GM18499 (cell line): ENCODE data around the gene PTPRB.
"Not testable (repeated sequence)": the region's sequence is repeated elsewhere in the genome, so short reads cannot be mapped to it uniquely, and the experiment has no call there.

Experiments
- ATAC-seq: cut with Tn5 transposase; IDR thresholded peaks from one replicate; pipeline ENCODE4 v1.9.1; 2021; ENCODE audit warnings: moderate number of reproducible peaks; ENCODE audit not compliant: insufficient read depth, unreplicated experiment

PTPRB gene

DNA sequence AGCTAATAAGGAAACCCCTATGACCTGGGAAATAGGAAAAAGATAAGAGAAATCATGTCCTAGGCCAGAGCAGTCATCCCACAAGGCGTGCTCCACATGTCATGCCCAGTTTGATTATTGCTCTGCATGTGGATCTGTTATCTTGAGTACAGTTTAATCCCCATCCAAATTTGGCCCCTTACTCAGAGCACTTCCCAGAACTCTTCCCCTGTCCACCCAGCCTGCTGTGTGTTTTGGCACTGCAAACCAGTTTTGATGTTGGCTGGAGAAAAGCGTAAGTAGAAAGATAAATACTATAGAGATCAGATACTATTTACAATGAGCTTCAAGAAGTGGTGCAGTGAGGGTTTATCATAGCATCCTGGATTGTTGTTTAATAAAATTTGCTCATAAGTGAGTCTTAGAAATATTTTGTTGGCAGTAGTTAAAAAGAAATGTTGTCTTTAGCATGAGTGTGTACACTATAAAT, 83.8 kb downstream of the PTPRB start:
- no peak for ATAC-seq

DNA sequence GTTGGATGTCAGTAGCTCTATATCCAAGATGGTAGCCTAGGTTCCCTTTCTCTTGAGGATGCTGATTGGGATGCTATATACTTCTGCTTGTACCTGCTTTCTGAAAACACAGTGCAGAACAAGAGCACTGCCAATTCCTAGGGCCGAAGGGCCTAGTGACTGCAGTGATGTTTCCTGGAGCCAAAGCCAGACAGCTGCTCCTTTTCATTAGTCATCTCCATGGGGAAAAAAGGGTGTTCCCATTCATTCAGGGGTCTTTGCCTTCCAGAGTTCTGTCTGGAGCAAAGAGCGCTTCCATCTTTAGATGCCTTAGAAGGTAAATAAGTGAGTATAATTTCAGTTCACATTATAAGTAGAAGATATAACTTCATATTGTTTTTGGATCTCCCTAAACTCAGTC, 85.5 kb downstream of the PTPRB start:
- ATAC-seq, result no peak

DNA sequence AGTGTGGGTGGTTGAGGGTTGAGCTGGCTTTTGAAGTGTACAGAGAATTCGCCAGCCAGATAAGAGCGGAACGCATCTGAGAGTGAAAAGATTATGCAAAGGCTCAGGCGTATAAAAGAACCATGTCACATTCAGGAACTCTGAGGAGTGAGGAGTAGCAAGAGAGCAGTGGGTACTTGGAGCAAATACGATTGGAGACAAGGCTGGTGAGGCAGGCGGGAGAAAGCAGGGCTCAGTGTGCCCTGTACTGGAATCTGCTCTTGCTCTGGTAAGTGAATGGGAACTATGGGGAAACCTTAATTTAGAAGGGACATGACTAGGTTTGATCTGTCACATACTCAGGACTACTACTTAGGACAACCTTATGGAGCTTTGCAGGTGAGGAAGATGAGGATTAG, 87.0 kb downstream of the PTPRB start:
- no peak for ATAC-seq

DNA sequence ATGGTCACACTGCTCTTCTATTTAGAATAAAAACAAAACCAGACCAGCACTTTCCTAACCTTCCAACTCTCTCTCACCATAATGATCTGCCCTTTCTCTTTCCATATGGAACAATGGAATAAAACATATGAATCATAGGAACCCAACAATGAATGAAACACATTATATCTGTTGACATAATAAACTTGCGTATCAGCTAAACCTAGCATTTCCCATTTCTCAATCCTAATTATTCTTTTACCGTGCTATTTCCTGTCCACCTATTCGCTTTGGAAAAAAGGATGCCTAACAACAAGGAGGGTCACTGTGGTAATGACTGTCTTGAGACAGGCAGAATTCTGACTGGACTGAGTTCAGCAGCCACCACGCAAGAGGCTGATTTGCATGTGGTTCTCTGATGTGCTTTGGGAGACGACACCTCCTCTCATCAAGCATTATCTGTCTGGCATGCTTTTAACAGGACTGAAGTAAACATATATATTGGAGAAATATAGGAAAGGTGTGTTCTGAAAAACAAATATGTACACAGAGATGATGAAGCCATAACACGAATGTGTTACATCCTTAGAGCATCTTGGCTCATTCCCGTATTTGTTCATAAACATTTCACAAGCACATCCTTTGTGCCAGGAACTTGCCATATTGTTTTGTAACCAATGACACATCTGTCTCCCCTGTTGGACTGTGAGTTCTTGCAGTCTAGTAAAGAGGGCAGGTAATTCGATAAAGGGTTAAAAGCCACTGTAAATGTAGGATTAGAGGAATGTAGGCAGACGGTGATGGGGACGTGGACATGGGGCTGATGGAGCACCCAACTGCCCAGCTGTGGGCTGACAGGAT, 87.7 kb downstream of the PTPRB start:
- no peak for ATAC-seq

DNA sequence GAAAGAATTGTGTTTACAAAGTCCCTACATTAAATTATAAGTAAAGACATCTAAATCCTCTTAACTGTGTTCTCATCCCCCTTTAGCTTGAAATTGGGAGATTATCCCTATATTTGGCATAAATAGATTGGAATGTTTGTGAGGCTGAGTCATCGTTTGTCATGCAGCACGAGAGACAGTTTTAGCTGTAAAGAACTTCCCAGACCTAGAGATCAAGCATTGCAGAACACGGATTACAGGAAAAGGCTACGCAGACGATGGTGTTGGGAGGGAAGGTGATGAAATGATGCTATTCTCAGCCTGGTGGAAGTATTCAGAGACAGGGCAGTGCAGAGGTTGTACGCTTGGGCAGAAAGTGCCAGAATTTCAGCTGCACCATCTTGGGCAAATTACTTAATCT, 93.8 kb downstream of the PTPRB start:
- no peak for ATAC-seq

DNA sequence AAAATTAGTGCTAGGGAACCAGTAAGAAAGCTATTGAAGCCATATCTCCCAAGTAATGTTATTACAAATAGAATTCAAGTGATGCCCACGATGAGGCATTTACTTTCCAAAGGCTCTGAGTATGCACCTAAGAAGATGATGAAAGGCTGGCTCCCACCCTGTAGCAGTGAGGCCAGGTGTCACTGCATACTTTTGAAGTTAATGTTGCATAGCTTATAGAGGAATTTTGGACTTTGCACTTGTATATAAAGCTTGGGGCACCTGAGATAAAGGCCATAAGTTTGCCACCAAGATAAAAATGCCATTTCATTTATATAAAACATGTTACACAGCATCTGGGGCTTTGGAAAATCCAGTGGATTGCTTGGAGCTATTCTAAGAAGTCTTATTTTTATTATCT, 96.2 kb downstream of the PTPRB start:
- ATAC-seq, result no peak

DNA sequence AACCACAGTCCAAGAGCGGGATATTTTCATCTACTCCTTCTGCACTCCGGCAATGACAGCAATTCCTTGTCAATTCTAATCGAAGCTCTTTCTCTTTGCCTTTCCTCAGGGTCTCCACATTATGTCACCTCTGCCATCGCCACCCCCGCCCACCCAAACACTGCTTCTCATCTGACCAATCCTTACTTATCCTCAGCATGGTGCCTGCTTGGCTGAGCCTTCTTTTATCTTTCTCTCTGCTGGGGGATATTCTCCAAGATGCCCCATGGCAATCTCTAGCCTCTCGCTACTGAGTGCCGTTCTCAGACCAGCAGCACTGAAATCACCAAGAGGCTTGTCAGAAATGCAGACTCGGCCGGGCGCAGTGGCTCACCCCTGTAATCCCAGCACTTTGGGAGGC, 100.6 kb downstream of the PTPRB start:
- ATAC-seq, result no peak

DNA sequence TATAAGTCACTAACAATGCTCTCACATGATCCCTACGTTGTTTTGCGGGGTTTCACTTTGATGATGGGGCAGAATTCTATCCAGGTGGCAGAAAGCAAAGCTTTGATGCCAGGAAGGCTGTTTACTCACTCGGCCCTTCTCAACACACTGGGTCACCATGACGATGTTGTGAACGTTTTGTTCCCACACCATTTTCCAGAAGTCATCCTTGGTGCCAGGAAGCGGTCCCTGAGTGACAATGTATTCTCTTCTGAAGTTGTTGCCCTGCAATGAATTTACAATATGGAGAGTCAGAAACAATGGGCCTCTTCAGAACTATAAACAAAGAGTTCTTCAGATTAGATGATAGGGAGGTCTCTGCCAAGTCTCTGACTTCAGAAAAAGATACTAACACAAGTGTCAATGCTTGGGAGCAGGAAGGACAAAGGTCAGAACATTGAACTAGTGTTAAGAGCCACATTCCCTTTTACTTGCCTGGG, 101.3 kb downstream of the PTPRB start:
- no peak for ATAC-seq

DNA sequence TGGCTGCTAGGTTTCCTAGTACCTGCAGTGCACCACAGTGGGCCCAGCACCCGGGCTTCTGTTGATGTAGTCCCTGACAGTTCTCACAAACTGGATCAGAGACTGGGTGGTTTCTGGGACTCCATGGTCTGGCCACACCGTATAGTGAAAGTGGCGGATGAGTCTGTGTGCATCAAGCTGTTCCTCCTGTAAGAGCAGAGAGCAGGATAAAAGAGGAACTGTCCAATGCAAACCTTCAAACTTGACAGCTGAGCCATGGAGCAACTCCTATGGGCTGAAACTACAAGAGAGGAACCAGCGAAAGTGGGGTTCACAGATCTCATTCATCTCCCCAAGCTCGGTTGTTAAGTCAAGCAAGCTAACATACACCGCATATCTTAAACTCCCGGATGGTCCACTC, 102.8 kb downstream of the PTPRB start:
- no peak for ATAC-seq

DNA sequence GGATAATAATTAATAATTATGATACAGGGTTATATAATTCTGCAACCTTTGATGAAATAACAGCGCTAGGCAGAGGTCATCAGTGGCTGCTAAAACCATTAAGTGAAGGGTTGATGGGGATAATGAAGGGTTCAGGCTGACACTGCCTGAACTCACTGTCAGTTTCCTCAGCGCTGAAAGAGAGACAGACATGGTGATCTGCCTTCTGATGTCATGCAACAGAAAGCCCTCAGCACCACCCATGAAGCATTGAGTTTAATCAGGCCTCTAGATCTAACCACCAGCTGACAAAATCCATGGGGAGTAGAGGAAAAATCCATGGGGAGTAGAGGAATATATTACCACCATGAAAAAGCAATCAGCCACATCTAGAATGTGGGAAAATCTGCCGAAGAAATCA, 107.6 kb downstream of the PTPRB start:
- ATAC-seq, result no peak

DNA sequence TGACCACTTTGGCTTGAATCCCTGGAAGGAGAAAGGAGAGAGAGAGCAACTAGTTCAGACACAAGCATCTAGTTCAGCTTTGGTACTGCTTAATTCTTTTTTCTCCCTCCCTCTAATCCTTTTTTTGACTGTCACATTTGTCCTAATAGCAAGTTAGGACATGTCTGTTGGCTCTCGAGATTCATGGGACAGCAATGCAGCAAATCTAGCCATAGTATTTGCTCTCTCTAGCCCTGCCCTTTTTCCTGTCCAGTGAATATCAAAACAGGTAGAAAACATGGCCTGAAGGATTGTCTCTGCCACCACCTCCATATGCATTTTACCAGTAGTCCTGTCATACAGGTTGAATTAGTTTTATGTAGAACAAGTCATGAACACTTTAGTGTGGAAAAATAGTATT, 116.4 kb downstream of the PTPRB start:
- no peak for ATAC-seq

DNA sequence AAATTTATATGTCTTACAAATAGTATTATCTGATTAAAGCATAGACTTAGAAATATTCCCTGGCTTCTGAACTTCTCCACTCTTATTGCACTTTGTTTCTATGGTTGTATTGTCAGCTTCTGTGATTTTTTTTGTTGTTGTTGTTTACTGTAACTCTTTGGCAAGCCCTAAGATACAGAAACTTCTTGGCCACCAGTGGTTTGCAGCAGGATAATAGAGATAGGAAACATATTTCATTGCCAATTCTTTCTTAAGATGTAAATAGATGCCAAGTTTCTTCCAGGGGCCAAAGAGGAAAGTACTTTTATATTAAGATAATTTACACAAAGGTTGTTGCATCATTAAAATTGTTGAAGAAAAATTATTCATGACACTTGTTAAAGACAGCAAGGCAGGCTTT, 123.8 kb downstream of the PTPRB start:
- no peak for ATAC-seq

DNA sequence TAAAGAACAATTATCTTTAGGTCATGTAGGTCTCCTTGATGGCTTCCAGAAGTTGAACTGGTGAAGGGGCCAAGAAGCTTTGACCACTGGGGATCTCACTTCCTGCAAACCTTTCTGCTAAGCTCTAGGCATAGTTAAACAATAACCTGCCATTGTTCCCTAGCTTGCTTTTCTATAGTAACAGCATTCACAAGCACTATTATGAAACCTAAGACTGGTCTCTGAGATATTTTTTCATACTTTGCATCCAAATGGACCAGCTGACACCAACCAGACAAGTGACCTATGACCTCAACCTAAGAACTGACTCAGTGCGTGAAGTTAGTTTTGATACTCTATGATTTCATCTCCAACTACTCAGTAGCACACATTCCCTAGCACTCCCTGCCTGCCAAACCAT, 129.1 kb downstream of the PTPRB start:
- ATAC-seq, result no peak

DNA sequence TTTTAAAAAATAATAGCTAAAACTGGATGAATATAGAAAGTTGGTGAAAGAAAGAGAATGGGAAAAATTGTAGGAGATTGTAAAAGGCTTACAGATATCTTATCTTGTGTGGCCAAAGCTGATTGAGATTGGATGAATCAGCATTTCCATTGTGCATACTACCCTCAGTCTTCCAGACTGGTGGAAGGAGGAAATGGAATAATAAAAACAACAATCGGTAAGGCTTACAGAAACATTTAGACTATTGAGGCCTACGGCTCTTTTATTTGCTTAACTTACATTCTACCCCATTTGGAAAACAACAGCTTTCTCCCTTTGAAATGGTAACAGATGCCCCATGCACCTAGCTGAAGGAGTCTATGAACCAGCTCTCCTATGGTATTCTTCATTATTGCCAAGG, 129.8 kb downstream of the PTPRB start:
- ATAC-seq, result no peak

DNA sequence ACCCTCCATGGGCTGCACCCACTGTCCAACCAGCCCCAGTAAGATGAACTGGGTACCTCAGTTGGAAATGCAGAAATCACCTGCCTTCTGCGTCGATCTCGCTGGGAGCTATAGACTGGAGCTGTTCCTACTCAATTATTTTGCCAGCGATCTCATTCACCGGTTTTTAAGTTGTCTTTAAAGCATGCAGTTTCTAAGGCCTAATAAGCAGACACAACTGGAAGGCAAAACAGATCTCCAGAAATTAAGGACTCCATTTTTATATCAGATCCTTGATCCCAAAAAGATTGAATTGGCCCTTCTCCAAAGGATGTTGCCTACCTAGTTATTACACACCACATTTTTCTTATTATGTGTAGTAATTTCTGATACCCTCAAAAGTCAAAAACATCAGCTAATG, 139.7 kb downstream of the PTPRB start:
- no peak for ATAC-seq

DNA sequence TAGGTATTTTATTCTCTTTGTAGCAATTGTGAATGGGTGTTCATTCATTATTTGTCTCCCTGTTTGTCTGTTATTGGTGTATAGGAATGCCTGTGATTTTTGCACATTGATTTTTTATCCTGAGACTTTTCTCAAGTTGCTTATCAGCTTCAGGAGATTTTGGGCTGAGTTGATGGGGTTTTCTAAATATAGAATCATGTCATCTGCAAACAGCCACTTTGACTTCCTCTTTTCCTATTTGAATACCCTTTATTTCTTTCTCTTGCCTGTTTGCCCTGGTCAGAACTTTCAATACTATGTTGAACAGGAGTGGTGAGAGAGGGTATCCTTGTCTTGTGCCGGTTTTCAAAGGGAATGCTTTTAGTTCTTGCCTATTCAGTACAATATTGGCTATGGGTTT, 144.3 kb downstream of the PTPRB start:
- not testable (repeated sequence) for ATAC-seq

DNA sequence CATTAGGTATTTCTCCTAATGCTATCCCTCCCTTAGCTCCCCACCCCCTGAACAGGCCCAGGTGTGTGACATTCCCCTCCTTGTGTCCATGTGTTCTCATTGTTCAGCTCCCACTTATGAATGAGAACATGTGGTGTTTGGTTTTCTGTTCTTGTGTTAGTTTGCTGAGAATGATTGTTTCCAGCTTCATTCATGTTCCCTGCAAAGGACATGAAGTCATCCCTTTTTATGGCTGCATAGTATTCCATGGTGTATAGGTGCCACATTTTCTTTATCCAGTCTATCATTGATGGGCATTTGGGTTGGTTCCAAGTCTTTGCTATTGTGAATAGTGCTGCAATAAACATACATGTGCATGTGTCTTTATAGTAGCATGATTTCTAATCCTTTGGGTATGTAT, 146.3 kb downstream of the PTPRB start:
- not testable (repeated sequence) for ATAC-seq

DNA sequence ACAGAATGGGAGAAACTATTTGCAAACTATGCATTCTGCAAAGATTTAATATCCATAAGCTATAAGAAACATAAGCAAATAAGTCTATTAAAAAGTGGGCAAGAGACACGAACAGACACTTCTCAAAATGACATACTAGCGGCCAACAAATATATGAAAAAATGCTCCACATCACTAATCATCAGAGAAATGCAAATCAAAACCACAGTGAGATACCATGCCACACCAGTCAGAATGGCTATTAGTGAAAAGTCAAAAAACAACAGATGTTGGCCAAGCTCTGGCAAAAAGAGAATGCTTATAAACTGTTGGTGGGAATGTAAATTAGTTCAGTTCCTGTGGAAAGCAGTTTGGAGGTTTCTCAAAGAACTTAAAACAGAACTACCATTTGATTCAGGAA, 149.8 kb downstream of the PTPRB start:
- ATAC-seq, result no peak

DNA sequence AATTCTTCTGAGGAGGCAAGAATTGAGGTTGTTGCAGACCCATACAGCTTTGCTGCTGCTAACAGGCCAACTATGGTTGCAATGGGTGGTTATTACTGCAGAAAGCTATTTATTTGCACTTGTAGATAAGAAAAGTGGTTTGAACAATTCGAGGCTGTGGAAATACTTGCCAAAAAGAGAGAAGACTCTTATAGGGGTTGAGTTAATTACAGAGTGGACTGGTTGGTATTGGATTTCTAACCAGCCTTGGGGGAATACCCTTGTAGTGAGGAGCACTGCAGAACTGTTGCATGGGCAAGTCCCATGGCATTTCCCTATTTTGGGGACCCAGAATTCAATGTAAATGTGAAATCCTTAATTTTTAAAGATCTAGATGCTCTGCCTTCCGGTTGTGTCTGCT, 150.6 kb downstream of the PTPRB start:
- ATAC-seq, result no peak

DNA sequence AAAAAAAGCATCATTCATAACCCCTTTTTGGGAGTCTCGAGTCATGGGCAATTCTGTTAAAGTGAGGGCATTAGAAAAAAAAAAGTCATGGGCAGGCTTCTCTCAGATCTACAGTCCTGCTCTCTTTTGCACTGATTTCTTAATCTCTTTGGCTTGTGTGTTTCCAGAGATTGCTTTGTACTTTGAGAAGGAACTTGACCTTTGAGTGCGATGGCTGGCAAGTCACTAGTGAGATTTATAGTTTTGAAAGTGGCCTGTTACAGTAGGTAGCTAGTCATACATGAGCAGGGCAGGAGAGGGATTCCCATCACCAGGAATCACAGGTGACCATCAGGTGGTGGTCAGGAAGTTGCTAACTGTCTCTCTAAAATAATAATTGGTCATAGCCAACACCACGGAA, 151.5 kb downstream of the PTPRB start:
- no peak for ATAC-seq

DNA sequence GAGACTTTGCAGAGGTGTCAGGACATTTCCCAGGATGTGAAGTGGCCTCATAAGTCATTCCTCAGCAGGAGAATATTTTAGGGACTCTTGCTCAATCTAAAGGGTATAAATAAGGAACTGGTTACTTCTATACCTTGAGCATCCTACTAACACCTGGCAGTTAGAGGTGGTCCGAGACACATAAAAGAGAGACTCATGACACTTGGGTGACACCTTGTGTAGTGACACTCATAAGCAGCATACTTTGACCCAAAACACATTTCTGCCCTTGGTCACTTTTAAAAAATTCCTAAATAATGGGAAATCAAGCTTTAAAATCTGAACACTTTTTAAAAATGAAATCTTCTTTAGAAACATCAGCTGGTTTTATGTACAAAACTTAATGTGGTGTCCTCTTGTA, 152.8 kb downstream of the PTPRB start:
- no peak for ATAC-seq

DNA sequence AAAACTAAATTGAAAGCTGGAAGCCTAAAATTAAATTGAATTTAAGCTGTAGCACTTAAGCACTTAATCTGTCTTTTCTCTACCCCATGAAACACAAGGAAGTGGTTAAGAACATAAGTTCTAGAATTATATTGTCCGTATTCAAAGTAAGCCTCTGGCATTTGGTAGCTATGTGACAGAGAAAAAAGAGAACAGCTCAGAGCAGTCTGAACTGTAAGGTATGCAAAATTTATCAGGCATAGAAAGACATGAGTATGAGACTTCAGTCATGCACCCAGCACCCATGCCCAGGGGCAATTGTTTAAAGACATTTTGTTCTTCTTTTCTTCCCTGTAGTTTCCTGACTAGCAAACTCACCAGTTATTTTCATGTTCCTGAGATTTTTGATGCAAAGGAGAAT, 154.5 kb downstream of the PTPRB start:
- ATAC-seq, result no peak
